Measurements from ENCODE around the gene SLC35G2. TPM values are rescaled to one million over a fixed set of nuclear protein-coding genes. Genes with fewer than 3 reads are reported as not detected.
"Not testable (repeated sequence)": the region's sequence is repeated elsewhere in the genome, so short reads cannot be mapped to it uniquely, and the experiment has no call there.

The SLC35G2 gene
- total RNA-seq, 1 donor, result 8.0 TPM

GRCh38 chr3:136889947-136890346, 71.0 kb downstream of the SLC35G2 start:
- no peak for DNase-seq (ENCODE audit: insufficient read length, low spot score, missing footprints)
- peaks cover 5% of the 10 kb centered on the region for H3K4me1 ChIP-seq (ENCODE audit: insufficient read depth, low read length)
- H2AFZ ChIP-seq (ENCODE audit: low read length), result no peak overlapping the region
- H3K27ac ChIP-seq (ENCODE audit: low read depth, low read length), result no peak overlapping the region
- no peaks in the 10 kb centered on the region for H3K9me3 ChIP-seq (ENCODE audit: low read depth, low read length)
- no peak overlapping the region for H3K4me2 ChIP-seq (ENCODE audit: insufficient read depth, low read length)
- H3K27me3 ChIP-seq (ENCODE audit: insufficient read depth, low read length), result no peaks in the 10 kb centered on the region
- peaks cover 24% of the 10 kb centered on the region for H4K20me1 ChIP-seq (ENCODE audit: insufficient read depth, low read length)
- no peak overlapping the region for H3K4me3 ChIP-seq (ENCODE audit: insufficient read depth, low read length)
- peaks cover 3% of the 10 kb centered on the region for H3K36me3 ChIP-seq (ENCODE audit: insufficient read depth, low read length)
- no peak for TF ChIP-seq CTCF (IDR thresholded peaks at IDR 0.05; ENCODE audit: extremely low read depth, low read depth, low read length)
- H3K79me2 ChIP-seq (ENCODE audit: insufficient read depth, low read length), result peaks cover 92% of the 10 kb centered on the region

DNA sequence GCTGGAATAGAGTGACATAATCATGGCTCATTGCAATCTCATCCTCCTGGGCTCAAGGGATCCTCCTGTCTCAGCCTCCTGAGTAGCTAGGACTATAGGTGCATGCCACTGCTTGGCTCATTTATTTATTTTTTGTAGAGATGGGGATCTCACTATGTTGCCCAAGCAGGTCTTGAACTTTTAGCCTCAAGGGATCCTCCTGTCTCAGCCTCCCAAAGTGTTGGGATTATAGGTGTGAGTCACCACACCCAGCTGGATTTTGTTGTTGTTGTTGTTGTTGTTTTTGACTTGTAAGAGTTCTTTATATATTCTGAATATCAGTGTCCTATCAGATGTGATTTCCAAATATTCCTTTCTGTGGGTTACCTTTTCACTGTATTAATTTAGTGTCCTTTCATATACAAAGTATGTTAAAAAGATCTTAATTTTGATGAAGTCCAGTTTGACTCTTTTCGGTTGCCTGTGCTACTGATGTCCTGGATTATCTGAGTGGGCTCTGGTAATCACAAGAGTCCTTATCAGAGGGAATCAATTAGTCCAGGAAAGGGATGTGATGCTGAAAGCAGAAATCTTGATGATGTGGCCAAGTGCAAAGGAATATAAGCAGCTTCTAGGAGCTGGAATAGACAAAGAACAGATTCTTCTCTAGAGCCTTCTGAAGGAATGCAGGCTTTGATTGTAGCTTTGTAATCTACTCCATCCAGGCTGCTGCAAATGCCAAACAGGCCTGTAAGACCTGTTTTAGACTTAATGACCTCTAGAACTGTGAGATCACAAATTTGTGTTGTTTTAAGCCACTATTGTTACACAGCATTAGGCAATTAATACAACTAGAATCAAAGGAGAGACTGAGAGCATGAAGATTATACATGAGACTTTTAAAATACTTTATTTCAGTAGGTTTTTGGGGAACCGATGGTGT, 73.3 kb downstream of the SLC35G2 start:
- no peak overlapping the region for H3K4me2 ChIP-seq (ENCODE audit: insufficient read depth, low read length)
- H4K20me1 ChIP-seq (ENCODE audit: insufficient read depth, low read length), result peaks cover 18% of the 10 kb centered on the region
- H3K36me3 ChIP-seq (ENCODE audit: insufficient read depth, low read length), result peaks cover 3% of the 10 kb centered on the region
- peaks cover 5% of the 10 kb centered on the region for H3K4me1 ChIP-seq (ENCODE audit: insufficient read depth, low read length)
- no peak for TF ChIP-seq CTCF (IDR thresholded peaks at IDR 0.05; ENCODE audit: extremely low read depth, low read depth, low read length)
- no peak overlapping the region for H3K27ac ChIP-seq (ENCODE audit: low read depth, low read length)
- H2AFZ ChIP-seq (ENCODE audit: low read length), result no peak overlapping the region
- no peak for DNase-seq (ENCODE audit: insufficient read length, low spot score, missing footprints)
- H3K27me3 ChIP-seq (ENCODE audit: insufficient read depth, low read length), result no peaks in the 10 kb centered on the region
- no peaks in the 10 kb centered on the region for H3K9me3 ChIP-seq (ENCODE audit: low read depth, low read length)
- H3K4me3 ChIP-seq (ENCODE audit: insufficient read depth, low read length), result no peak overlapping the region
- H3K79me2 ChIP-seq (ENCODE audit: insufficient read depth, low read length), result peaks cover 92% of the 10 kb centered on the region

- DNase-seq (ENCODE audit: insufficient read length, low spot score, missing footprints), result no peak
- Histone ChIP-seq H3K4me2 (ENCODE audit: insufficient read depth, low read length) (no peak overlapping the region), H3K4me1 (ENCODE audit: insufficient read depth, low read length) (peaks cover 5% of the 10 kb centered on the region), H2AFZ (ENCODE audit: low read length) (no peak overlapping the region), H3K79me2 (ENCODE audit: insufficient read depth, low read length) (peaks cover 87% of the 10 kb centered on the region), H3K4me3 (ENCODE audit: insufficient read depth, low read length) (no peak overlapping the region), H3K27me3 (ENCODE audit: insufficient read depth, low read length) (no peaks in the 10 kb centered on the region), H4K20me1 (ENCODE audit: insufficient read depth, low read length) (peaks cover 22% of the 10 kb centered on the region), H3K27ac (ENCODE audit: low read depth, low read length) (no peak overlapping the region), H3K9me3 (ENCODE audit: low read depth, low read length) (no peaks in the 10 kb centered on the region), H3K36me3 (ENCODE audit: insufficient read depth, low read length) (peaks cover 3% of the 10 kb centered on the region)
- no peak for TF ChIP-seq CTCF (IDR thresholded peaks at IDR 0.05; ENCODE audit: extremely low read depth, low read depth, low read length)
Observed at GRCh38 chr3:136893848-136894443, 75.0 kb downstream of the SLC35G2 start.

GRCh38 chr3:136897171-136897570, 78.2 kb downstream of the SLC35G2 start:
- not testable (repeated sequence) for H3K27me3 ChIP-seq (ENCODE audit: insufficient read depth, low read length); H2AFZ ChIP-seq (ENCODE audit: low read length); H3K27ac ChIP-seq (ENCODE audit: low read depth, low read length); H3K4me2 ChIP-seq (ENCODE audit: insufficient read depth, low read length); H3K4me3 ChIP-seq (ENCODE audit: insufficient read depth, low read length); H3K4me1 ChIP-seq (ENCODE audit: insufficient read depth, low read length); H3K9me3 ChIP-seq (ENCODE audit: low read depth, low read length); H3K36me3 ChIP-seq (ENCODE audit: insufficient read depth, low read length); DNase-seq (ENCODE audit: insufficient read length, low spot score, missing footprints)
- Histone ChIP-seq H3K79me2 (ENCODE audit: insufficient read depth, low read length) (peaks cover 88% of the 10 kb centered on the region), H4K20me1 (ENCODE audit: insufficient read depth, low read length) (peaks cover 33% of the 10 kb centered on the region)
